GM18499 (cell line): ENCODE data around the gene KSR1.
"Not testable (repeated sequence)": the region's sequence is repeated elsewhere in the genome, so short reads cannot be mapped to it uniquely, and the experiment has no call there.

ENCODE experiments used
- ATAC-seq: cut with Tn5 transposase; IDR thresholded peaks from one replicate; pipeline ENCODE4 v1.9.1; 2021; ENCODE audit warnings: moderate number of reproducible peaks; ENCODE audit not compliant: insufficient read depth, unreplicated experiment

The KSR1 gene

DNA sequence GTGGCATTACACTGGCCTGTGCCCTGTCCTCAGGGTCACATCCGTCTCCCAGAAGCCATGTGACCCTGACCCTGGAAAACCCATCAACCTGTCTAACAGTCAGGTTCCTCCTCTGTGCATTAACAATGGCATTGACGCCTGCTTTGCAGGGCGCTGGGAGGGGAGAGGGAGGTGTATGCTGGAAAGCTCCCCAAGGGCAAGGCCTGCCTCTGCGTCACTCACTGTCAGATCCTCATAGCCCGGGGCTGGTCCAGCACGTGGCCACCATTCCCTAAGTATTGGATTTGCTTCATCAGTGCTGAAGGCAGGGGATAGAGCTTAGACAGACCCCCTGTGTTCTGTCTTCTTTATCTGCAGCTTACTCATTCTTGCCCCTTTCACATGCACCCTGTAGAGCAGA, 210.0 kb downstream of the KSR1 start:
- not testable (repeated sequence) for ATAC-seq

- ATAC-seq = no peak
Observed at GRCh38 chr17:27666831-27667560, 210.7 kb downstream of the KSR1 start.

GRCh38 chr17:27667656-27668487, 211.6 kb downstream of the KSR1 start:
- no peak for ATAC-seq

DNA sequence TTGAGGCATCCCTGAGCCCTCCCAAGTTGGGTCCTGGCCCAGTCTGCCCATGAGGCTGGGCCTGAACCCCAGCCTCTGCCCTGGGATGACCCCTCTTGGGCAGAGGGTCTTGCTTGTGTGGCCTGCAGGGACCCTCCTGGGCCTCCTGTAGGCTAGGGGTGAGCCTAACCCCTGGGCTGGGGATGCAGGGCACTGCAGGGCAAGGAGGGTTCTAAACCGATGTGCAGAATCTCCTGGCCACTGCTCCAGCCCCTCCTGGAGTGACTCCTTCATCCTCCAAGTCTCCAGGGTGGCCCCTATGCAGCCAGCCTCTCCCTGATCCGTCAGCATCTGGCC, 212.2 kb downstream of the KSR1 start:
- no peak for ATAC-seq

DNA sequence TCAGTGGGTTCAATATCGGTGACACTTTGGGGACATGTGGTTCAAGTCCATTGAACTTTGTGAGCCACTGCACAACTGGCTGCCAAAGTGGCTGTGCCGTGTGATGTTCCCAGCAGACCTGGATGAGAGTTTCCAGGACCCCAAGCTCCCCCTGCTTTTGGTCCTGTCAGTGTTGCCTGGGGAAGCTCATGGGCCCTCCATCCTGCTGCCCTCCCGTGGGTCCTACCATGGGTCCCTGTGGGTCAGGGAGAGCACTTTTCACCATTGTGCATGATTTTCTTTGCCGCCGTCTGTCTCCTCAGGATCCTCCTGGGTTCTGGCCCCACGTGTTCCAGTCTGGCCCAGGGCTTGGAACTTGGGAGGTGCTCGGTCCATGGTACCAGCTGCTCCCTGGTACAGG, 212.9 kb downstream of the KSR1 start:
- ATAC-seq = no peak

DNA sequence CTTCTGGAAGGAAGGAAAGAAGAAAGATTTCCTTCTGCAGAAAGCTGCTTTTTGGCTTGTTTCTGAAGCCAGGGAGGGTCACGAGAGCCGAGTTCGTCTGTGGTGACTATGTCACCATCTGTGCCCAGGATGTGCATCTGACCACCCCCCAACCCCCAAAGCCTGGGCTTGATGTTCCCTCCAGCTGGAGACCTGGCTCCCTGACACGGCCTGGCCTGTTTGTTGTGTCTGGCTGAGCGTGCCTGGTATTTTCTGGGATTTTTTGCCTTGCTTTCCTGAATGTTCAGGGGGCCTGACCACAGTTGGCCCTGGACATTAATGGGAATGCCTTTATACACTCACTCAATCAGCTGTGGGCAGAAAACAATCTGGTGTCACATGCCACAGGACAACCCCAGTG, 213.6 kb downstream of the KSR1 start:
- no peak for ATAC-seq

DNA sequence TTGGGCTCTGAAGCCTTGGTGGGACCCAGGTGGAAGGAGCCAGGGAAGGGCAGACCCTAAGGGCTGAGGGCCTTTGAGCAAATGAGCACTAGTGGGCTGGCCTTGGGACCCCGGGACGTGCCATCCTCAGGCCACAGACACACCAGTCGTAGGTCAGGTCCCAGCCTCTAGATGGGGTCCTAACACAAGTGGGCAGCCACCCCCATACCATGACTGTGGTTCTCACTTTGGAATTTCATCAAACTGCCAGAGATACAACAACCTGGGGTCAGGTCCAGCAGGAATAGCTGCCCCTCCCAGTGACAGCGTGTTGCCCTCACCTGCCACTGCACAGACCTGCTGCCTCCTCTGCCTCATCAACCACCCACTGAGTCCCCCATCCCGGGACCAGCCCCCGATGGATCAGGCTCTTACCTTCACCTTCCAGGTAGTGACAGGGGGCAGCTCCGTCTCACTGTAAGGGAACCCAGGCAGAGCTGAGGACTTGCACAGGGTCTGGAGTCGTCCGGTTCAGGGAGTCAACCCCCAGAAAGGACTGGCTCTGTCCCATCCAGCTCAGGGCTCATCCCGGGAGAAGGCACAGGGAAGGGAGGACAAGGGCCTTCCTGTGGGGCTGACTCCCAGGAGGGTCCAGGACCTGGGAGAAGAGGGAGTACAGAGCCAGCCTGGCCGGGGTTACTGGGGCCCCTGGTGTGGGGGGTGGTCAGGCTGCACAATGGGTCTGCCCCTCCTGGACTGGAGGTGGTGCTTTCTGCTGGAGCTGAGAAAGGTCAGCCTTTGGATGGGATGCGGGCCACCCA, 214.7 kb downstream of the KSR1 start:
- ATAC-seq = no peak

DNA sequence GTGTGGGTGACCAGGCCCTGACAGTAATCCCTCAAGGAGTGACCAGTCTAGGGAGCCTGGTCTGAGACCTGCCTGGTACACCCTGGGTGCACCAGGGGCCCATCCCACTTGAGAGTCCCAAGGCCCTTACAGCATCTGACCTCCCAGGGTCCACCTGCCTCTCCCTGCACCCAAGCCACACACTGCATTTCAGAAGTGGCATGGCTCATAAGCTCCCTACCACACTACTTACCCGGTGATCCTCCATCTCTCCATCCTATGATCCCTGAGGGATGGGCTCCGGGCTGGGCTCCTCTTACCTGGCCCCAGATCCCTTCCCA, 215.3 kb downstream of the KSR1 start:
- ATAC-seq = no peak

DNA sequence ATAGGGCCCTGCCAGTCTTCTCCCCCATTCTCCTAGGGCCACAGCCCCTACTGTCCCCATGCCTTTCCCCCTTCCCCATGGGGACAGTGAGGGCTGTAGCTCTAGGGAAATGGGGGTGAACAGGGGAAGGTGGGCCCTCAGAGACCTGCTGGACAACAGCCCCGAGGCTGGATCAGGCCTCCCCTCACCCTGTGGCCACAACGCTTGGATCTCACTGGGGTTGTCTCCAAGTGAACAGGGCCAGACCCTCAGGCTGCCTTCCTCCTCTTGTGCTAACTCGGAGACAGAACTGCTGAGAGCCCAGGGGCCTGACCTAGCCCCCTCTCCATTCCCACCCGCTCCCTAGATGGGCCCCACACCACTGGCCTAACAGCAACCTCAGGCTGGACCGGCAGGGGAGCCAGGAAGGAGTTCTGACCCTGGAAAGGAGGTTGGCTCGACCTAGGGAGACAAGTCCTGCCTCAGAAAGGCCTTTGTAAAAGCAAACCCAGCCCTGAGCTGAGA, 215.8 kb downstream of the KSR1 start:
- not testable (repeated sequence) for ATAC-seq

- ATAC-seq = no peak
Observed at GRCh38 chr17:27674335-27674734, 218.1 kb downstream of the KSR1 start.
